Femur (tissue), 1 donor: ENCODE results near the gene ALG3.

Experiments
- DNase-seq: peaks from one replicate; pipeline ENCODE4 v3.0.0-alpha.2; 2017

The ALG3 gene

GRCh38 chr3:184259878-184260723 lies 11.3 kb upstream of the ALG3 start:
- DNase-seq = peak; percentile 51

GRCh38 chr3:184259396-184259877 lies 10.7 kb upstream of the ALG3 start:
- DNase-seq = no peak

GRCh38 chr3:184258926-184259325 lies 10.2 kb upstream of the ALG3 start:
- DNase-seq = no peak

GRCh38 chr3:184257083-184257915 lies 8.5 kb upstream of the ALG3 start:
- no peak for DNase-seq

- DNase-seq = no peak
Observed at GRCh38 chr3:184255291-184256039, 6.7 kb upstream of the ALG3 start.

- DNase-seq = peak; percentile 74
Observed at GRCh38 chr3:184250167-184250828, 1.5 kb upstream of the ALG3 start.

GRCh38 chr3:184249412-184250166 lies 827 bp upstream of the ALG3 start, which contains the start of gene EEF1AKMT4:
TSS of gene EEF1AKMT4 (plus strand) at chr3:184249672. CDS start at chr3:184249695, 23 bp downstream.
- peak; percentile 97 for DNase-seq

GRCh38 chr3:184242297-184242685 lies 6.5 kb downstream of the ALG3 start:
- DNase-seq = no peak

- DNase-seq = no peak
Observed at GRCh38 chr3:184241447-184242296, 7.1 kb downstream of the ALG3 start.

GRCh38 chr3:184241141-184241446 lies 7.7 kb downstream of the ALG3 start:
- no peak for DNase-seq

GRCh38 chr3:184240384-184241140 lies 8.2 kb downstream of the ALG3 start:
- no peak for DNase-seq

GRCh38 chr3:184239708-184240107 lies 9.1 kb downstream of the ALG3 start:
- DNase-seq = no peak

- no peak for DNase-seq
Observed at GRCh38 chr3:184239221-184239620, 9.5 kb downstream of the ALG3 start.

- DNase-seq = no peak
Observed at GRCh38 chr3:184238246-184238818, 10.4 kb downstream of the ALG3 start.

- DNase-seq = no peak
Observed at GRCh38 chr3:184237807-184238206, 11.0 kb downstream of the ALG3 start.

GRCh38 chr3:184237211-184237610 lies 11.6 kb downstream of the ALG3 start:
- DNase-seq = no peak

GRCh38 chr3:184236636-184237035 lies 12.1 kb downstream of the ALG3 start:
- DNase-seq = no peak

GRCh38 chr3:184236033-184236410 lies 12.7 kb downstream of the ALG3 start:
- DNase-seq = no peak

GRCh38 chr3:184235381-184236032 lies 13.3 kb downstream of the ALG3 start:
- DNase-seq = no peak
